Measurements from ENCODE around the gene FSTL3. TPM values are rescaled to one million over a fixed set of nuclear protein-coding genes. Genes with fewer than 3 reads are reported as not detected.
"Not testable (repeated sequence)": the region's sequence is repeated elsewhere in the genome, so short reads cannot be mapped to it uniquely, and the experiment has no call there.

FSTL3 gene
- total RNA-seq, 2 donors from 2014 or later, result 9.8 to 14.1 TPM

GRCh38 chr19:663682-664117 lies 12.5 kb upstream of the FSTL3 start:
- Histone ChIP-seq H3K9ac (ENCODE audit: extremely low read depth, low read length, poor library complexity, severe bottlenecking) (no peak overlapping the region), H3K4me3 (ENCODE audit: low read length) (peak overlapping the region; percentile 79), H3K27me3 (ENCODE audit: control insufficient read depth, insufficient read depth, low read length, poor library complexity, severe bottlenecking) (no peaks in the 10 kb centered on the region), H3K36me3 (ENCODE audit: control insufficient read depth, insufficient read depth, low read length) (no peaks in the 10 kb centered on the region), H3K9me3 (ENCODE audit: control insufficient read depth, low read length) (peaks cover under 1% of the 10 kb centered on the region), H3K27ac (ENCODE audit: low read depth, low read length) (peak overlapping the region; percentile 53), H3K4me1 (ENCODE audit: control insufficient read depth, insufficient read depth, low read length) (no peaks in the 10 kb centered on the region)
- TF ChIP-seq CTCF (conservative IDR thresholded peaks at IDR 0.05), result no peak
- no peaks in the 10 kb centered on the region for H3K36me3 Mint-ChIP-seq (ENCODE audit: low read depth)
- peaks cover 17% of the 10 kb centered on the region for H3K9me3 Mint-ChIP-seq
- no peak for DNase-seq
- H3K4me1 Mint-ChIP-seq, result peaks cover 17% of the 10 kb centered on the region
- peaks cover 13% of the 10 kb centered on the region for H3K27me3 Mint-ChIP-seq (ENCODE audit: insufficient read depth)
- WGBS, 2 experiments (ENCODE audit: insufficient coverage in 1 of 2, insufficient read length in 1 of 2), result 86 to 99% methylated on average over 11 to 18 of the region's 18 CpGs
- H3K27ac Mint-ChIP-seq, result peak overlapping the region; percentile 66
- peak overlapping the region; percentile 68 for H3K4me3 Mint-ChIP-seq

GRCh38 chr19:664913-665443 lies 11.2 kb upstream of the FSTL3 start:
- Mint-ChIP-seq H3K27ac (no peak overlapping the region), H3K4me1 (peaks cover 17% of the 10 kb centered on the region), H3K36me3 (ENCODE audit: low read depth) (no peaks in the 10 kb centered on the region), H3K4me3 (peak overlapping the region; percentile 68), H3K9me3 (peaks cover 26% of the 10 kb centered on the region), H3K27me3 (ENCODE audit: insufficient read depth) (peaks cover 17% of the 10 kb centered on the region)
- 4 to 19% methylated on average over 16 to 24 of the region's 24 CpGs for whole genome bisulfite sequencing, 2 experiments (ENCODE audit: insufficient coverage in 1 of 2, insufficient read length in 1 of 2)
- Histone ChIP-seq H3K4me1 (ENCODE audit: control insufficient read depth, insufficient read depth, low read length) (no peaks in the 10 kb centered on the region), H3K27me3 (ENCODE audit: control insufficient read depth, insufficient read depth, low read length, poor library complexity, severe bottlenecking) (no peaks in the 10 kb centered on the region), H3K4me3 (ENCODE audit: low read length) (no peak overlapping the region), H3K9me3 (ENCODE audit: control insufficient read depth, low read length) (peaks cover 6% of the 10 kb centered on the region), H3K27ac (ENCODE audit: low read depth, low read length) (no peak overlapping the region), H3K9ac (ENCODE audit: extremely low read depth, low read length, poor library complexity, severe bottlenecking) (no peak overlapping the region), H3K36me3 (ENCODE audit: control insufficient read depth, insufficient read depth, low read length) (no peaks in the 10 kb centered on the region)
- DNase-seq, result peak; percentile 98
- TF ChIP-seq CTCF (conservative IDR thresholded peaks at IDR 0.05), result peak; percentile 96

- H3K4me1 Mint-ChIP-seq; H3K27me3 ChIP-seq (ENCODE audit: control insufficient read depth, insufficient read depth, low read length, poor library complexity, severe bottlenecking); H3K4me1 ChIP-seq (ENCODE audit: control insufficient read depth, insufficient read depth, low read length); H3K27ac Mint-ChIP-seq; H3K36me3 Mint-ChIP-seq (ENCODE audit: low read depth); H3K9me3 ChIP-seq (ENCODE audit: control insufficient read depth, low read length); H3K4me3 ChIP-seq (ENCODE audit: low read length); H3K36me3 ChIP-seq (ENCODE audit: control insufficient read depth, insufficient read depth, low read length); DNase-seq; H3K9ac ChIP-seq (ENCODE audit: extremely low read depth, low read length, poor library complexity, severe bottlenecking); H3K4me3 Mint-ChIP-seq; H3K27ac ChIP-seq (ENCODE audit: low read depth, low read length): not testable (repeated sequence)
- peaks cover 17% of the 10 kb centered on the region for H3K27me3 Mint-ChIP-seq (ENCODE audit: insufficient read depth)
- WGBS, 2 experiments (ENCODE audit: insufficient coverage in 1 of 2, insufficient read length in 1 of 2), result 89 to 91% methylated on average over 29 to 36 of the region's 38 CpGs
- H3K9me3 Mint-ChIP-seq, result peaks cover 26% of the 10 kb centered on the region
Observed at GRCh38 chr19:666985-667573, 9.1 kb upstream of the FSTL3 start.

GRCh38 chr19:668675-669434 lies 7.3 kb upstream of the FSTL3 start:
- H3K36me3 ChIP-seq (ENCODE audit: control insufficient read depth, insufficient read depth, low read length); DNase-seq; H3K36me3 Mint-ChIP-seq (ENCODE audit: low read depth); H3K27ac ChIP-seq (ENCODE audit: low read depth, low read length); H3K4me3 Mint-ChIP-seq; H3K4me1 ChIP-seq (ENCODE audit: control insufficient read depth, insufficient read depth, low read length); H3K9me3 ChIP-seq (ENCODE audit: control insufficient read depth, low read length); H3K4me3 ChIP-seq (ENCODE audit: low read length); H3K4me1 Mint-ChIP-seq; H3K9ac ChIP-seq (ENCODE audit: extremely low read depth, low read length, poor library complexity, severe bottlenecking); H3K27ac Mint-ChIP-seq; H3K27me3 ChIP-seq (ENCODE audit: control insufficient read depth, insufficient read depth, low read length, poor library complexity, severe bottlenecking): not testable (repeated sequence)
- Mint-ChIP-seq H3K9me3 (peaks cover 22% of the 10 kb centered on the region), H3K27me3 (ENCODE audit: insufficient read depth) (peaks cover 22% of the 10 kb centered on the region)
- WGBS, 2 experiments (ENCODE audit: insufficient coverage in 1 of 2, insufficient read length in 1 of 2), result 81 to 84% methylated on average over 10 to 12 of the region's 12 CpGs

Measured in endodermal cell (in vitro differentiated cells).